DND-41 (cell line): ENCODE measurements around the gene ZNF783.

Experiments
- ATAC-seq: fragments of 200-7000 bp; cut with Tn5 transposase; 3 replicates; pipeline ENCODE4 v1.9.1; 2021; ENCODE audit warnings: low read depth; ENCODE audit not compliant: insufficient read depth
- DNase-seq: peaks from one replicate; pipeline ENCODE4 v3.0.0-alpha.2; 2020
- H2AFZ ChIP-seq: 2 replicates; pipeline ENCODE4 v1.6.0; 2012; ENCODE audit warnings: low read depth, low read length
- H3K27ac ChIP-seq: 2 replicates; pipeline ENCODE4 v1.5.1; 2012; ENCODE audit warnings: low read length, inconsistent platforms
- H3K27me3 ChIP-seq: fragments of 200-600 bp; sonication (generic); 2 replicates; pipeline ENCODE4 v1.6.0; 2012; ENCODE audit warnings: low read length, mild to moderate bottlenecking, inconsistent platforms; ENCODE audit not compliant: insufficient read depth, poor library complexity
- H3K36me3 ChIP-seq: 2 replicates; pipeline ENCODE4 v1.5.1; 2012; ENCODE audit warnings: low read length, inconsistent platforms; ENCODE audit not compliant: insufficient read depth
- H3K4me1 ChIP-seq: 2 replicates; pipeline ENCODE4 v1.5.1; 2012; ENCODE audit warnings: mild to moderate bottlenecking, low read length; ENCODE audit not compliant: insufficient read depth
- H3K4me2 ChIP-seq: 2 replicates; pipeline ENCODE4 v1.6.0; 2012; ENCODE audit warnings: mild to moderate bottlenecking, moderate library complexity, low read length, inconsistent platforms; ENCODE audit not compliant: insufficient read depth
- H3K4me3 ChIP-seq, 2 experiments: fragments of 200-600 bp in 1 of 2; shearing (Covaris generic) in 1 of 2; 2 replicates each; pipeline ENCODE4 v1.5.1; 2012 to 2016; ENCODE audit warnings: inconsistent platforms in 2 of 2, low read length in 2 of 2, mild to moderate bottlenecking in 2 of 2, low read depth in 1 of 2, moderate library complexity in 1 of 2
- H3K79me2 ChIP-seq: 2 replicates; pipeline ENCODE4 v1.6.0; 2012; ENCODE audit warnings: low read length, inconsistent platforms; ENCODE audit not compliant: insufficient read depth
- H3K9ac ChIP-seq: 2 replicates; pipeline ENCODE4 v1.6.0; 2012; ENCODE audit warnings: low read depth, mild to moderate bottlenecking, inconsistent platforms, low read length, moderate library complexity
- H3K9me3 ChIP-seq: 2 replicates; pipeline ENCODE4 v1.5.1; 2012; ENCODE audit warnings: low read length, moderate library complexity, mild to moderate bottlenecking, inconsistent platforms; ENCODE audit not compliant: insufficient read depth, severe bottlenecking
- H4K20me1 ChIP-seq: 2 replicates; pipeline ENCODE4 v1.6.0; 2012; ENCODE audit warnings: low read length; ENCODE audit not compliant: insufficient read depth
- CTCF ChIP-seq: IDR thresholded peaks from 2 replicates; pipeline ENCODE4 v1.5.1; 2012; ENCODE audit warnings: borderline replicate concordance, low read length, moderate library complexity, mild to moderate bottlenecking; ENCODE audit not compliant: poor library complexity, severe bottlenecking; ENCODE audit errors: extremely low read depth
- EZH2 ChIP-seq: IDR thresholded peaks from 3 replicates; pipeline ENCODE4 v1.6.1; 2012; ENCODE audit warnings: borderline replicate concordance, low read depth, mild to moderate bottlenecking, moderate library complexity, low read length, inconsistent platforms; ENCODE audit not compliant: severe bottlenecking

ZNF783 gene

GRCh38 chr7:149278396-149278795, 16.4 kb downstream of the ZNF783 start:
- no peak overlapping the region for H3K4me2 ChIP-seq
- no peak overlapping the region for H3K9ac ChIP-seq
- no peaks in the 10 kb centered on the region for H3K9me3 ChIP-seq
- no peaks in the 10 kb centered on the region for H4K20me1 ChIP-seq
- H3K27ac ChIP-seq: no peak overlapping the region
- no peak for DNase-seq
- no peaks in the 10 kb centered on the region for H3K27me3 ChIP-seq
- no peak overlapping the region for H2AFZ ChIP-seq
- 0 out of 2 replicates have a peak, but pooled peaks cover 6% of the 10 kb centered on the region for H3K36me3 ChIP-seq
- H3K79me2 ChIP-seq: no peaks in the 10 kb centered on the region
- ATAC-seq: no peak; the same call in 2 of the 3 replicates
- H3K4me1 ChIP-seq: peaks cover under 1% of the 10 kb centered on the region; the same call in 1 of the 2 replicates
- no peak overlapping the region for H3K4me3 ChIP-seq
- TF ChIP-seq EZH2: no peak
- TF ChIP-seq CTCF: no peak

DNA sequence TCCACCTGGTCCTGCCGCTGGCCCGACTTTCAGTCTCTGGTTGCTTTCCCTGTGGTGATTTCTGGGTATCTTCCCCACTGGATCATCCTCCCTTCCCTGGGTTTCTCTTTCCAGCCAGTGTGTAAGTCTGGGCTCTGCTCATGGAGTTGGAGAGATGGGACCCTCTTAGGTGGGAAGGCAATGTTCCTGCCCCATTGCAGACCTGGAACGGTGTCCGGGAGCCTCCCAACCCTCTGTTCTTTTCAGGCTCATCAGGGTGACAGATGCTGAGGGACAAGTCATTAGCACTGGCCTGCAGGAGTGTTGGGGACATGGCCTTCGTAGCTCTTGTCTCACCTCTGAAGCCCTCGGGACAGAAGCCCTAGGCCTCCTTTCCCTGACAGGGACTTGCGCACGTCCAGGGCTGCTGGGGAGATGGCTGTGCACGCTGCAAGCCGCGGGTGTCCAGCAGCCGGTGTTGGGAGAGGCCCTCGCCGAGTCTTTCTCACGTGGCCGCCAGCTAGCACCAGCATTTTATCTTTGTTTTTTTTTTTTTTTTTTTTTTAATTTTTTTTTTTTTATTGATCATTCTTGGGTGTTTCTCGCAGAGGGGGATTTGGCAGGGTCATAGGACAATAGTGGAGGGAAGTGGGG, 17.2 kb downstream of the ZNF783 start:
- no peak for ATAC-seq
- no peaks in the 10 kb centered on the region for H3K79me2 ChIP-seq
- no peaks in the 10 kb centered on the region for H3K9me3 ChIP-seq
- H4K20me1 ChIP-seq: no peaks in the 10 kb centered on the region
- no peak overlapping the region for H3K27ac ChIP-seq
- no peak overlapping the region for H3K9ac ChIP-seq
- H3K27me3 ChIP-seq: no peaks in the 10 kb centered on the region
- no peak overlapping the region for H2AFZ ChIP-seq
- no peak for DNase-seq
- H3K4me1 ChIP-seq: peaks cover 9% of the 10 kb centered on the region
- TF ChIP-seq EZH2 (no peak), CTCF (no peak)
- H3K36me3 ChIP-seq: 0 out of 2 replicates have a peak, but pooled peaks cover 6% of the 10 kb centered on the region
- H3K4me3 ChIP-seq: no peak overlapping the region
- no peak overlapping the region for H3K4me2 ChIP-seq

DNA sequence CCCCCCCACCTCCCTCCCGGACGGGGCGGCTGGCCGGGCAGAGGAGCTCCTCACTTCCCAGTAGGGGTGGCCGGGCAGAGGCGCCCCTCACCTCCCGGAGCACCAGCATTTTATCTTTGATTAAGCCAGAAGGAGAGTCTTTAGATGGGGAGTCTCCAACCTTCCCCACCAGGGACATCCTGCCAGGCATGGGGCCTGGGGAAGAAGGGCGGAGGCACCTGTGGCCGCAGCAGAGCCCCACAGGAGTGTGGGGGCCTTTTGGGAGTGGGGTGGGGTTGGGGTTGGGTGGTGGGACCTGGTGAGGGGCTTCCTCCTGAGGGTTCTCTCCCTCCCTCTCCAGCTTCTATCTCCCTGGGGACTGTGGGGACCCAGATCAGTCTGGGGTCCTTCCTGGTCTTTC, 18.2 kb downstream of the ZNF783 start:
- TF ChIP-seq CTCF (no peak), EZH2 (no peak)
- Histone ChIP-seq H3K27me3 (no peaks in the 10 kb centered on the region), H3K79me2 (no peaks in the 10 kb centered on the region), H3K36me3 (0 out of 2 replicates have a peak, but pooled peaks cover 6% of the 10 kb centered on the region), H3K4me1 (peaks cover 18% of the 10 kb centered on the region), H2AFZ (no peak overlapping the region), H3K9ac (no peak overlapping the region), H3K4me2 (no peak overlapping the region), H3K27ac (no peak overlapping the region), H4K20me1 (no peaks in the 10 kb centered on the region), H3K9me3 (no peaks in the 10 kb centered on the region), H3K4me3 (no peak overlapping the region)
- no peak for DNase-seq
- no peak for ATAC-seq
